ENCODE measurements around the gene SCN5A. TPM values are rescaled to one million over a fixed set of nuclear protein-coding genes. Genes with fewer than 3 reads are reported as not detected.

Gene SCN5A
- total RNA-seq, 1 donor from 2014 or later: 1.4 TPM

DNA sequence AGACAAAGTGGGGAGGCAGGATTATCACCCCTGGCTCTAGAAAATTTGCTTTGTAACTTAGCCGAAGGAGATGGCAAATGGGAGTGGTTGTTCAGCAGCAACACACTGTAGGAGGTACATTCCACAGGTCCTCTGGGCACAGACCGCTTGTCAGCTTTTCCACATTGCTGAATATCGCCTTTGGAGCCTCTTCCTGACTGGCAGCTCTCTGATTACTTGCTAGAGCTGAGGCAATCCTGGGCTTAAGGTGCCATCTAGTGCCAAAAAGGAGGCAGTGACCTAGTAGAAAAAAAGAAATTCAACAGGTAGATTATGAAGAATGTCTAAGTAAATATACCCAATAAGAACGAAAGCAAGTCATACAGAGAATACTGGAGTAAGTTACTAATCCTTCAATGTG is 13.1 kb upstream of the SCN5A start:
- no peaks in the 10 kb centered on the region for H3K36me3 Mint-ChIP-seq

DNA sequence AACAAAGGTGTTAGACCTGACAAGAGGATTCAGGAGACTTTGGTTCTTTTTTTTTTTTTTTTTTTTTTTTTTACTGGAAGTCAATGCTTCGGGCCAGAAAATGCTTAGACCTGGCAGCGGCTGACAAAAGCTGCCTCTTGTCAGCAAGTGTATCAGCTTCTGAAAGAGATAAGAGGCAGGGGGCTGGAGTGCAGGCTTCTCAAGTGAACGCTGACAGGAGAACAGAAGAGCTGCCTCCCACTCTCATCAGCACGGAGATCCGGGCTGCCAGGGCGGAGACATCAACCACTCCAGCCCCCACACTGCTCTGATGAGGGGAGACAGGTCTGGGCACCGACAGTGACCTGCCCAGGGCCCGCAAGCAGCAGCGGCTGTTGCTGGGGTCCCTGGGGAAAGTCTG is 9.4 kb upstream of the SCN5A start:
- Mint-ChIP-seq H3K4me1 (peaks cover 10% of the 10 kb centered on the region), H3K36me3 (no peaks in the 10 kb centered on the region), H3K27me3 (ENCODE audit: low read depth) (peaks cover 51% of the 10 kb centered on the region), H3K27ac (no peak overlapping the region), H3K9me3 (peaks cover 21% of the 10 kb centered on the region), H3K4me3 (no peak overlapping the region)
- TF ChIP-seq, protein P1, sequence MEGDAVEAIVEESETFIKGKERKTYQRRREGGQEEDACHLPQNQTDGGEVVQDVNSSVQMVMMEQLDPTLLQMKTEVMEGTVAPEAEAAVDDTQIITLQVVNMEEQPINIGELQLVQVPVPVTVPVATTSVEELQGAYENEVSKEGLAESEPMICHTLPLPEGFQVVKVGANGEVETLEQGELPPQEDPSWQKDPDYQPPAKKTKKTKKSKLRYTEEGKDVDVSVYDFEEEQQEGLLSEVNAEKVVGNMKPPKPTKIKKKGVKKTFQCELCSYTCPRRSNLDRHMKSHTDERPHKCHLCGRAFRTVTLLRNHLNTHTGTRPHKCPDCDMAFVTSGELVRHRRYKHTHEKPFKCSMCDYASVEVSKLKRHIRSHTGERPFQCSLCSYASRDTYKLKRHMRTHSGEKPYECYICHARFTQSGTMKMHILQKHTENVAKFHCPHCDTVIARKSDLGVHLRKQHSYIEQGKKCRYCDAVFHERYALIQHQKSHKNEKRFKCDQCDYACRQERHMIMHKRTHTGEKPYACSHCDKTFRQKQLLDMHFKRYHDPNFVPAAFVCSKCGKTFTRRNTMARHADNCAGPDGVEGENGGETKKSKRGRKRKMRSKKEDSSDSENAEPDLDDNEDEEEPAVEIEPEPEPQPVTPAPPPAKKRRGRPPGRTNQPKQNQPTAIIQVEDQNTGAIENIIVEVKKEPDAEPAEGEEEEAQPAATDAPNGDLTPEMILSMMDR (IDR thresholded peaks at IDR 0.05; ENCODE audit: unreplicated experiment): no peak
- no peak for DNase-seq (ENCODE audit: low spot score in 2 of 2, unreplicated experiment in 2 of 2)

More for the DNA sequence above, 13.1 kb upstream of the SCN5A start:
- Mint-ChIP-seq H3K27ac (no peak overlapping the region), H3K4me3 (no peak overlapping the region), H3K27me3 (ENCODE audit: low read depth) (peaks cover 41% of the 10 kb centered on the region), H3K9me3 (peaks cover 30% of the 10 kb centered on the region), H3K4me1 (peaks cover 9% of the 10 kb centered on the region)
- no peak for DNase-seq (ENCODE audit: low spot score in 2 of 2, unreplicated experiment in 2 of 2)
- TF ChIP-seq, protein P1 (IDR thresholded peaks at IDR 0.05; ENCODE audit: unreplicated experiment): no peak

DNA sequence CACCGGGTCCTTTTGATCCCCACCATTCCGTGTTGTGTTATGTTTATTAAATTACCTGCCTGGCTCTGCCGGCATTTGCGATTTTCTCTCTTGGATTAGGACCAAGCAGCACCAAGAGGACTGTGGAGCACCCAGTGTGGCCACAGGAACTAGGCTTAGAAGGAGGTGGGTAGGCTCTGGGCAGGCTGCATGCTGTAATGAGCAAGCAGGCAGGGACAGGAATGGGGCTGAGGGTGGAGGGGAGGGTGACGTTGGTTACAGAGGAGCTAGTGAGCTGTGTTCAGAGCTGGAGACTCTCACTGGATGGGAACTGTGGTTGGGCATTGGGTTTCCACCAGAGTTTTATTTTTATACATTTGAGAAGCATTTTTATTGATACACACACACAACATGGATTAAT is 7.9 kb upstream of the SCN5A start:
- Mint-ChIP-seq H3K27me3 (ENCODE audit: low read depth) (peaks cover 51% of the 10 kb centered on the region), H3K4me1 (peaks cover 10% of the 10 kb centered on the region), H3K4me3 (no peak overlapping the region), H3K27ac (no peak overlapping the region), H3K36me3 (no peaks in the 10 kb centered on the region), H3K9me3 (peaks cover 7% of the 10 kb centered on the region)
- TF ChIP-seq, protein P1 (IDR thresholded peaks at IDR 0.05; ENCODE audit: unreplicated experiment): no peak
- DNase-seq (ENCODE audit: low spot score in 2 of 2, unreplicated experiment in 2 of 2): no peak

DNA sequence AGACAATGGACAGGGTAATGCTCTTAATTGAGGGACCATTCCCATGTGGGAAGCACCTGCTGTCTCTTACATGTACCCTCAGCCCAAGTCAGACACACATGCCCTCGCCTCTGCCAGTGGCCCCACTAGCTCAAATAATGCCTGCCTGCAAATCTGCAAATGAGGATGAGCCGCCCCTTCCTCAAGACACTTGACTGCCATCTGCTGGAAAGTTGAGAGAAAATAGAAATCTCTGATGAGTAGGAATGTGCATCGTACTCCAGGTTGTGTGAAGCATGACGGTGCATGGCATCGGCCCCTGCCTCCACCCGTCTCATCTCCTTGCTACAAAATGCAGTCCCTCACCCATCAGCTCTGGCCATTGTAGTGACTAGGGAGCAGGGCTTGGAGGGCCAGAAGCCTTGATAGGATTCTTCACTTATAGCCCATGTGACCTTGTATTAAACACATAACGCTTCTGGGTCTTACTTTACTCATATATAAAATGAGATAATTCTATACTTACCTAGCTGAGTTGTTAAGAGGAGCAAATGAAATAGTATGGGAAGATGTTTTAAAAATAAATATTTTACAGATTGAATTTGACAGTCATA is 6.3 kb upstream of the SCN5A start:
- no peak overlapping the region for H3K4me3 Mint-ChIP-seq
- DNase-seq (ENCODE audit: low spot score in 2 of 2, unreplicated experiment in 2 of 2): no peak
- TF ChIP-seq, protein P1 (IDR thresholded peaks at IDR 0.05; ENCODE audit: unreplicated experiment): peak; percentile 43
- H3K27me3 Mint-ChIP-seq (ENCODE audit: low read depth): peaks cover 51% of the 10 kb centered on the region
- peaks cover 10% of the 10 kb centered on the region for H3K4me1 Mint-ChIP-seq
- no peaks in the 10 kb centered on the region for H3K36me3 Mint-ChIP-seq
- no peaks in the 10 kb centered on the region for H3K9me3 Mint-ChIP-seq
- no peak overlapping the region for H3K27ac Mint-ChIP-seq

DNA sequence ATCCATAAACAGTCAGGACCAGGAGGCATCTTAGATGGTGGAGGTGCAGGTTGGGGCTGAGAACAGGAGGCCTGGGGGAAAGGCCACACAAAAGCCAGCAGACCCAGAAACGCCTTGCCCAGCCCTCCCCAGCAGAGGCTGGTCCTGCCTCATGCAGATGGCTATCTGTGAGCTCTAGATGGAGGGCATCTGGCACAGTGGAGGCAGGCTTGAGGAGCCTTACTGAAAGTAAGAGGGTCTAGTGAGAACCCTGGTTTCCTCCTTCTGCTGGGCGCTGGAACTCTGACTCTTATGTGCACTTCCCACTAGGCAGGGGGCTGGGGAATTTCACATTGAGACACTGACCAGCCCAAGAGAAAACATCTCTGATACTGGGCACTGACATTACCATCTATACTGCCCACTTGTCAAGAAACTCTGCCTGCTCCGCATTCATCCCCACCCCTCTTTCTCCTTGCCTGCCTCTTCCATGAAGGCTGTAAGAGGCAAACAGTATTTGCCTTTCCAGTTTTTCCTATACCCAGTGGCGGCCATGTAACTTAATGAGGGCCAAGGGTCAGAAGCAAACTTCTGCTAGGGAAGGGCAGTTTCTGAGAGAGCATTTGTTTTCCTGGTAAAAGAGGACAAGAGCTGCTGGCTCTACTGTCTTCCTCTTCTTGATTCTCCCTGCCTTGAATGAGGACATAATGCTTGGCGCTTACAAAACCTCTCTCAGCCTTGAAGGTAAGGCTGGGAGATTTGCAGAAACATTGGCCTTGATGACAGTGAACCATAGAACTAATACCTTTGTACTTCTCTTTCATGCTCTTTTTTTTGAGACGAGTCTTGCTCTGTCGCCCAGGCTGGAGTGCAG is 4.4 kb upstream of the SCN5A start:
- H3K4me1 Mint-ChIP-seq: peaks cover 10% of the 10 kb centered on the region
- TF ChIP-seq, protein P1 (IDR thresholded peaks at IDR 0.05; ENCODE audit: unreplicated experiment): no peak
- no peaks in the 10 kb centered on the region for H3K36me3 Mint-ChIP-seq
- H3K27ac Mint-ChIP-seq: no peak overlapping the region
- no peak overlapping the region for H3K4me3 Mint-ChIP-seq
- no peak for DNase-seq (ENCODE audit: low spot score in 2 of 2, unreplicated experiment in 2 of 2)
- H3K9me3 Mint-ChIP-seq: no peaks in the 10 kb centered on the region
- peaks cover 39% of the 10 kb centered on the region for H3K27me3 Mint-ChIP-seq (ENCODE audit: low read depth)

Measured in mesothelial cell of epicardium (in vitro differentiated cells).